Nephron (organoid): ENCODE results near the gene PLA2G4B.
A peak's percentile ranks its signal among the peaks of the same experiment; 100 is the strongest.

Experiments
- H3K27ac Mint-ChIP-seq, 3 experiments: 2 replicates each; pipeline ENCODE4 v1.8.0; 2020; ENCODE audit warnings: mixed read lengths in 3 of 3, mild to moderate bottlenecking in 2 of 3, moderate library complexity in 1 of 3
- H3K27me3 Mint-ChIP-seq: 2 replicates; pipeline ENCODE4 v1.8.0; 2021; ENCODE audit warnings: low read depth, mild to moderate bottlenecking, moderate library complexity, mixed read lengths
- H3K36me3 Mint-ChIP-seq: 2 replicates; pipeline ENCODE4 v1.8.0; 2020; ENCODE audit warnings: low read depth, mixed read lengths
- H3K4me1 Mint-ChIP-seq: 2 replicates; pipeline ENCODE4 v1.8.0; 2020; ENCODE audit warnings: mixed read lengths
- H3K4me3 Mint-ChIP-seq, 3 experiments: 2 replicates each; pipeline ENCODE4 v1.8.0; 2020; ENCODE audit warnings: mild to moderate bottlenecking in 3 of 3, mixed read lengths in 3 of 3, moderate library complexity in 2 of 3
- H3K9me3 Mint-ChIP-seq: 2 replicates; pipeline ENCODE4 v1.8.0; 2020; ENCODE audit warnings: mixed read lengths
- TF ChIP-seq, protein P1 (sequence below), 3 experiments: fragments of 200-600 bp; sonication (generic); IDR thresholded peaks; one replicate each; pipeline ENCODE4 v1.5.0; 2021; ENCODE audit warnings: antibody characterized with exemption in 3 of 3; ENCODE audit not compliant: unreplicated experiment in 3 of 3

Gene PLA2G4B

GRCh38 chr15:41824062-41824745 lies 14.4 kb upstream of the PLA2G4B start:
- Mint-ChIP-seq H3K36me3 (peaks cover 24% of the 10 kb centered on the region), H3K27ac (no peak overlapping the region), H3K27me3 (no peaks in the 10 kb centered on the region)

GRCh38 chr15:41825145-41825544 lies 13.5 kb upstream of the PLA2G4B start:
- Mint-ChIP-seq H3K27me3 (no peaks in the 10 kb centered on the region), H3K9me3 (no peaks in the 10 kb centered on the region), H3K4me1 (peaks cover 14% of the 10 kb centered on the region), H3K4me3 (peak overlapping the region in 1 of 3 experiments; percentile 19), H3K36me3 (peaks cover 15% of the 10 kb centered on the region), H3K27ac (no peak overlapping the region)
- TF ChIP-seq, protein P1, sequence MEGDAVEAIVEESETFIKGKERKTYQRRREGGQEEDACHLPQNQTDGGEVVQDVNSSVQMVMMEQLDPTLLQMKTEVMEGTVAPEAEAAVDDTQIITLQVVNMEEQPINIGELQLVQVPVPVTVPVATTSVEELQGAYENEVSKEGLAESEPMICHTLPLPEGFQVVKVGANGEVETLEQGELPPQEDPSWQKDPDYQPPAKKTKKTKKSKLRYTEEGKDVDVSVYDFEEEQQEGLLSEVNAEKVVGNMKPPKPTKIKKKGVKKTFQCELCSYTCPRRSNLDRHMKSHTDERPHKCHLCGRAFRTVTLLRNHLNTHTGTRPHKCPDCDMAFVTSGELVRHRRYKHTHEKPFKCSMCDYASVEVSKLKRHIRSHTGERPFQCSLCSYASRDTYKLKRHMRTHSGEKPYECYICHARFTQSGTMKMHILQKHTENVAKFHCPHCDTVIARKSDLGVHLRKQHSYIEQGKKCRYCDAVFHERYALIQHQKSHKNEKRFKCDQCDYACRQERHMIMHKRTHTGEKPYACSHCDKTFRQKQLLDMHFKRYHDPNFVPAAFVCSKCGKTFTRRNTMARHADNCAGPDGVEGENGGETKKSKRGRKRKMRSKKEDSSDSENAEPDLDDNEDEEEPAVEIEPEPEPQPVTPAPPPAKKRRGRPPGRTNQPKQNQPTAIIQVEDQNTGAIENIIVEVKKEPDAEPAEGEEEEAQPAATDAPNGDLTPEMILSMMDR (IDR thresholded peaks at IDR 0.05; ENCODE audit: unreplicated experiment in 3 of 3) = no peak

More at GRCh38 chr15:41824062-41824745, 14.4 kb upstream of the PLA2G4B start:
- TF ChIP-seq, protein P1 (IDR thresholded peaks at IDR 0.05; ENCODE audit: unreplicated experiment in 3 of 3) = no peak
- Mint-ChIP-seq H3K4me3 (no peak overlapping the region), H3K4me1 (peaks cover 14% of the 10 kb centered on the region), H3K9me3 (no peaks in the 10 kb centered on the region)

DNA sequence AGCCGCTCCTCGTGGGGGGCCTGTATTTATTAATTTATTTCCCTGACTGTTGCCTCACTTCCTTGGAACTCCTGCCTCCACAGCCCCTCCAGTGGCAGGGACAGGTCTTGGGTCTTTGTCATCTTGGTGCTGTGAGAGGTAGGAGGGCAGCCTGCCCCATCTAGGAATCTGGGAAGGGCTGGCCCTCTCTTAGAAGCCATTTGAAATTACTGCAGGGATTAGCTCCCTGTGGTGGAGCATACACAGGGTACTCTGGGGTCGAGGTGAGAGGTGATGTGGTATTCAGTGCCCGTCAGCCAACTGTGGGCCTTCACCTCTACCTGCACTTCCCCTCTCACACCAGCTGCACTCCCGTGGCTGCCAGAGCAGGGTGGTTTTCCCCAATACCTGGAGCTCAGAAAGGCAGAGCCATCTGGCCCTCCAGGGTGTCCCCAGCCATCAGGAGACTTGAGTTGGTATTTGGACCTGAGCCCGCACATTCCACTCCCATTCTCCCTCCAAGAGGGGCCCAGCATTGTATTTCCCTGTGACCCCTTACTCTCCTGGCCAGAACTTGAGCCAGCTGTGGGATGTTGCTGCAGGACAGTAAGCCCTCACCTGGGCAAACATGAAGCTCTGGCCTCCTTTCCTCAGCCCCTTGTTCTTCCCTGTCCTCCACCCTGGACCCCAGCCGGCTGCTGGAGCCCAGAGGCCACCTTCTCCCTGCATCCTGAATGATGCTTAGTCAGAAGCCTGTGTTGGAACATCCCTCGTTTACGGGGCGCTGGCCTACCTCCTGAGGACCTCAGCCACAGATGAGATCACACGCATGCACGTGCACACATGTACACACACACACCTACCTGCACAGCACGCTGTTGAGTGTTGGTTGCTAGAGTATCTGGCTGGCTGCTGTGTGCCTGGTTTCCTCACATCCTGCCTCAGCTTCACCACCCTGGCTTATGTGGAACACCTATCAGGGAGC lies 12.8 kb upstream of the PLA2G4B start:
- Mint-ChIP-seq H3K9me3 (no peaks in the 10 kb centered on the region), H3K4me1 (peaks cover 14% of the 10 kb centered on the region), H3K36me3 (peaks cover 12% of the 10 kb centered on the region), H3K27me3 (no peaks in the 10 kb centered on the region), H3K4me3 (peak overlapping the region; percentile 84 to 88 (median 86)), H3K27ac (no peak overlapping the region)
- TF ChIP-seq, protein P1 (IDR thresholded peaks at IDR 0.05; ENCODE audit: unreplicated experiment in 3 of 3) = no peak

GRCh38 chr15:41827290-41827879 lies 11.3 kb upstream of the PLA2G4B start:
- Mint-ChIP-seq H3K4me3 (peak overlapping the region; percentile 88 to 96 (median 95)), H3K4me1 (peaks cover 14% of the 10 kb centered on the region), H3K9me3 (no peaks in the 10 kb centered on the region), H3K27me3 (no peaks in the 10 kb centered on the region), H3K27ac (no peak overlapping the region), H3K36me3 (peaks cover 10% of the 10 kb centered on the region)
- TF ChIP-seq, protein P1 (IDR thresholded peaks at IDR 0.05; ENCODE audit: unreplicated experiment in 3 of 3) = no peak

GRCh38 chr15:41827880-41828806 lies 10.5 kb upstream of the PLA2G4B start, which contains the start of gene JMJD7:
Gene JMJD7, plus strand, starts transcription at chr15:41828092. Its CDS starts 33 bp downstream, at chr15:41828125.
- Mint-ChIP-seq H3K27me3 (no peaks in the 10 kb centered on the region), H3K27ac (peak within 1 kb of the TSS; percentile 60 to 86 (median 62)), H3K9me3 (no peaks in the 10 kb centered on the region), H3K4me1 (peaks cover 14% of the 10 kb centered on the region), H3K36me3 (peaks cover 10% of the 10 kb centered on the region), H3K4me3 (peak within 1 kb of the TSS; percentile 88 to 96 (median 95))
- TF ChIP-seq, protein P1 (IDR thresholded peaks at IDR 0.05; ENCODE audit: unreplicated experiment in 3 of 3) = no peak
